Lower leg skin (tissue), 4 donors: ENCODE results near the gene PAAF1. TPM values are rescaled to one million over a fixed set of nuclear protein-coding genes. Genes with fewer than 3 reads are reported as not detected.

ENCODE experiments used
- DNase-seq, 2 donors: peaks; one replicate each; pipeline ENCODE4 v3.0.0-alpha.2; 2019; ENCODE audit warnings: low spot score in 2 of 2
- H3K4me3 ChIP-seq: fragments of 200-600 bp; sonication (generic); 2 replicates; pipeline ENCODE4 v1.5.1; 2017; ENCODE audit warnings: mild to moderate bottlenecking, low read depth; ENCODE audit not compliant: poor library complexity, severe bottlenecking
- POLR2A ChIP-seq, 2 donors: fragments of 450-650 bp; IDR thresholded peaks; one replicate each; pipeline ENCODE4 v1.6.1; 2016 to 2017; ENCODE audit warnings: antibody characterized with exemption in 2 of 2, mild to moderate bottlenecking in 1 of 2, moderate library complexity in 1 of 2
- WGBS, 2 donors: methylation state at CpG; one replicate each; pipeline ENCODE4 v1.1.5; 2018; 5-methylcytosine and 5-hydroxymethylcytosine counted together
- intact Hi-C: fragments of 100-400 bp; cut with DNase I; formaldehyde crosslinking; loops from one replicate; pipeline ENCODE4 v1.15.0; 2023; ENCODE audit warnings: low total_unique reads
- total RNA-seq, 4 donors: library from RNA; depleted of rRNA; stranded (reverse); fragments of >200 nt; gene quantifications; one replicate each; pipeline ENCODE4 v1.1.0, GENCODE V29; 2016
- TF ChIP-seq, protein P1 (sequence below), 3 donors: fragments of 450-650 bp; IDR thresholded peaks; one replicate each; pipeline ENCODE4 v1.5.1; 2016; ENCODE audit warnings: antibody characterized with exemption in 3 of 3, mild to moderate bottlenecking in 3 of 3, moderate library complexity in 2 of 3

Gene PAAF1
- total RNA-seq, 4 donors from 2014 or later = 9.8 to 21.2 (median 13.5) TPM

- intact Hi-C loops = no loop called here
- DNase-seq = peak in 1 of 2 donors; percentile 54
- H3K4me3 ChIP-seq = no peak overlapping the region
- TF ChIP-seq, protein P1, sequence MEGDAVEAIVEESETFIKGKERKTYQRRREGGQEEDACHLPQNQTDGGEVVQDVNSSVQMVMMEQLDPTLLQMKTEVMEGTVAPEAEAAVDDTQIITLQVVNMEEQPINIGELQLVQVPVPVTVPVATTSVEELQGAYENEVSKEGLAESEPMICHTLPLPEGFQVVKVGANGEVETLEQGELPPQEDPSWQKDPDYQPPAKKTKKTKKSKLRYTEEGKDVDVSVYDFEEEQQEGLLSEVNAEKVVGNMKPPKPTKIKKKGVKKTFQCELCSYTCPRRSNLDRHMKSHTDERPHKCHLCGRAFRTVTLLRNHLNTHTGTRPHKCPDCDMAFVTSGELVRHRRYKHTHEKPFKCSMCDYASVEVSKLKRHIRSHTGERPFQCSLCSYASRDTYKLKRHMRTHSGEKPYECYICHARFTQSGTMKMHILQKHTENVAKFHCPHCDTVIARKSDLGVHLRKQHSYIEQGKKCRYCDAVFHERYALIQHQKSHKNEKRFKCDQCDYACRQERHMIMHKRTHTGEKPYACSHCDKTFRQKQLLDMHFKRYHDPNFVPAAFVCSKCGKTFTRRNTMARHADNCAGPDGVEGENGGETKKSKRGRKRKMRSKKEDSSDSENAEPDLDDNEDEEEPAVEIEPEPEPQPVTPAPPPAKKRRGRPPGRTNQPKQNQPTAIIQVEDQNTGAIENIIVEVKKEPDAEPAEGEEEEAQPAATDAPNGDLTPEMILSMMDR (IDR thresholded peaks at IDR 0.05) = no peak
- TF ChIP-seq POLR2A (IDR thresholded peaks at IDR 0.05) = no peak
- WGBS, 2 donors = 80 to 86% methylated on average over 4 of the region's 4 CpGs
Measured at GRCh38 chr11:73949246-73949645, 72.4 kb downstream of the PAAF1 start.

GRCh38 chr11:73949912-73950311 lies 73.1 kb downstream of the PAAF1 start:
- intact Hi-C loops = no loop called here
- no peak overlapping the region for H3K4me3 ChIP-seq
- no peak for TF ChIP-seq POLR2A (IDR thresholded peaks at IDR 0.05)
- TF ChIP-seq, protein P1 (IDR thresholded peaks at IDR 0.05) = no peak
- 89 to 99% methylated on average over 5 of the region's 5 CpGs for WGBS, 2 donors
- peak in 1 of 2 donors; percentile 37 for DNase-seq

DNA sequence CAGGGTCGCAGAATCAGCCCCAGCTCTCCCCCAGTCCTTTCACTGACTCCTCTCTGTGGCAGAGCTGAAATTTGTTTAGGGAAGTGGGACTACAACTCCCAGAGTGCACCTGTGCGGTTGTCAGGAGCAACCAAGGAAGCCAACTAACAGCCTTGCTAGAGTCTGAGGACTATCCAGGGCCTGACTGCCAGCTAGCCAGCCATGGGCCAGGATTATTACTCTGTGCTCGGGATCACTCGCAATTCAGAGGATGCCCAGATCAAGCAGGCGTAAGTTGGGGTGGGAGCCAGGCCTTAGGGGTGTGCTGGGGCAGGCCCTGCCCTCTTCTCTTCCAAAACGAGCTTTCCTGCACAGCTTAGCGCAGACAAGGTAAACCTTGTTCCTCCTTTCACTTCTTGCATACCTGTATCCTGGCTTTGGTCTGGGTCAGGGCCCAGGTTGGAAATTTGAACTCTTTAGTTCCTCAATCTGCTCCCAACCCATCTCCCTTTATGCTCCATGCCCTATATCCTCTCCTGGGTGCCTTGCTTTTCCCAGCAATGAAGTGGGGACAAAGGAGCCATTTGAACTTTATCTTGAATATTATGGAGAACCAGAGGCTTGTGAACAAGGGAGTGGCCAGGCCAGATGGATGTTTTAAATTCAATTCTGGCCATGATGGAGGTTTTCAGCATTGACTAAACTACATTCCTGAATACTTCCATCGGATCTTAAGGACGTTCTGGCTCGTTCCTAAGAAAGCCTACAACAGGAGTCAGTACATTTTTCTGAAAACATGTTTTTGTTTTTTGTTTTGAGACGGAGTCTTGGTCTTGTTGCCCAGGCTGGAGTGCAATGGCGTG lies 74.3 kb downstream of the PAAF1 start, which contains the start of gene DNAJB13:
DNAJB13 (plus strand) TSS at position 158 of the 842 bp plus-strand sequence; CDS start at position 202, 44 bp downstream.
- no peak within 1 kb of the TSS for H3K4me3 ChIP-seq
- 74 to 76% methylated on average over 12 of the region's 12 CpGs for WGBS, 2 donors
- no peak for DNase-seq
- no peak for TF ChIP-seq POLR2A (IDR thresholded peaks at IDR 0.05)
- TF ChIP-seq, protein P1 (IDR thresholded peaks at IDR 0.05) = no peak
- intact Hi-C loops = no loop called here

DNA sequence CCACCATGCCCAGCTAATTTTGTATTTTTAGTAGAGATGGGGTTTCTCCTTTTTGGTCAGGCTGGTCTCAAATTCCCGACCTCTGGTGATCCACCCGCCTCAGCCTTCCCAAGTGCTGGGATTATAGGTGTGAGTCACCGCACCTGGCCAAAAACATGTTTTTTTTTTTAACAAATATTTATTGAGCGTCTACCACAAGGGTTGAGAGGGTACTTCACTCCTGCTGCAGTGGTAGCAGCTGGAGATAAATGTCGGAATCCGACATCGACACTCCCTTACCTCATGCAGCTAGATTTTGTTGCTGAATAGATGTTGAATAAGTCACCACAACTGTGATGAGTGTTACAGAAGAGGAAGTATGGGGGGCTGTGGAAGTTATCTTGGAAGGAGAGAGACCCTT lies 75.0 kb downstream of the PAAF1 start:
- TF ChIP-seq, protein P1 (IDR thresholded peaks at IDR 0.05) = no peak
- no peak for TF ChIP-seq POLR2A (IDR thresholded peaks at IDR 0.05)
- intact Hi-C loops = no loop called here
- no peak overlapping the region for H3K4me3 ChIP-seq
- no peak for DNase-seq
- 93% methylated on average over 7 of the region's 7 CpGs for WGBS, 2 donors

- intact Hi-C loops = no loop called here
- TF ChIP-seq, protein P1 (IDR thresholded peaks at IDR 0.05) = no peak
- TF ChIP-seq POLR2A (IDR thresholded peaks at IDR 0.05) = no peak
- no peak for DNase-seq
- no peak overlapping the region for H3K4me3 ChIP-seq
- 62 to 69% methylated on average over 29 of the region's 29 CpGs for WGBS, 2 donors
Measured at GRCh38 chr11:73956876-73957653, 80.3 kb downstream of the PAAF1 start.
